Left lung (tissue), 10 donors: Measurements from ENCODE around the gene HERC3. TPM values are rescaled to one million over a fixed set of nuclear protein-coding genes. Genes with fewer than 3 reads are reported as not detected.
A peak's percentile ranks its signal among the peaks of the same experiment; 100 is the strongest.

ENCODE experiments used
- ATAC-seq: fragments of 200-7000 bp; cut with Tn5 transposase; one replicate; pipeline ENCODE4 v1.9.1; 2020; ENCODE audit warnings: moderate library complexity
- DNase-seq, 4 donors: peaks; one replicate each; pipeline ENCODE4 v3.0.0-alpha.2; 2013 to 2020
- H3K27ac ChIP-seq, 2 donors: fragments of 200-600 bp; sonication (generic) in 1 of 2; one replicate each; pipeline versions ENCODE4 v1.5.0 to v1.8.0; 2020 to 2021
- H3K27me3 ChIP-seq, 2 donors: fragments of 200-600 bp; sonication (generic) in 1 of 2; one replicate each; pipeline versions ENCODE4 v1.5.0 to v1.8.0; 2020 to 2021
- H3K36me3 ChIP-seq, 2 donors: fragments of 200-600 bp; sonication (generic) in 1 of 2; one replicate each; pipeline versions ENCODE4 v1.5.0 to v1.8.0; 2020 to 2021
- H3K4me1 ChIP-seq, 2 donors: fragments of 200-600 bp; one replicate each; pipeline ENCODE4 v1.8.0; 2021
- H3K4me3 ChIP-seq, 2 donors: fragments of 200-600 bp; sonication (generic) in 1 of 2; one replicate each; pipeline versions ENCODE4 v1.5.0 to v1.8.0; 2020 to 2021; ENCODE audit warnings: mild to moderate bottlenecking in 1 of 2
- H3K9me3 ChIP-seq, 2 donors: fragments of 200-600 bp; sonication (generic) in 1 of 2; one replicate each; pipeline versions ENCODE4 v1.5.0 to v1.8.0; 2020 to 2021
- CTCF ChIP-seq, 2 donors: fragments of 200-600 bp; sonication (generic) in 1 of 2; IDR thresholded peaks; one replicate each; pipeline versions ENCODE4 v1.5.0 to v1.8.0; 2021; ENCODE audit warnings: antibody characterized with exemption in 2 of 2
- intact Hi-C, 2 donors: fragments of 100-400 bp; cut with DNase I; formaldehyde crosslinking; loops; one replicate each; pipeline versions ENCODE4 v1.11.2 to v1.14.2; 2022
- polyA plus RNA-seq, 6 donors: library from polyadenylated mRNA; unstranded; fragments of 120-200 nt; gene quantifications; one replicate each; pipeline ENCODE4 v1.2.1, GENCODE V29; 2013; ENCODE audit not compliant: insufficient read length in 6 of 6
- total RNA-seq, 2 donors: library from RNA; stranded (reverse); fragmentation: NEBNext Ultra II Directional; extraction: Animal tissue kit (Norgen Biotek cat#: 25700); gene quantifications; one replicate each; pipeline ENCODE4 v1.2.1, GENCODE V29; 2021
- donor health status: DM: no; HTN: yes; CAD: no.
- donor health status: DM: no; HTN: no; CAD: no.

The HERC3 gene
- total and polyA plus RNA-seq, 8 donors = 17.1 to 43.8 (median 22.2) TPM

- no peak for TF ChIP-seq CTCF (IDR thresholded peaks at IDR 0.05)
- intact Hi-C loops = no loop called here
- ATAC-seq = no peak
- no peak overlapping the region for H3K27ac ChIP-seq
- no peaks in the 10 kb centered on the region for H3K27me3 ChIP-seq
- no peak overlapping the region for H3K4me3 ChIP-seq
- H3K36me3 ChIP-seq = peaks cover 0 to 40% of the 10 kb centered on the region in 2 donors
- H3K4me1 ChIP-seq = peaks cover 5 to 8% of the 10 kb centered on the region in 2 donors
- H3K9me3 ChIP-seq = no peaks in the 10 kb centered on the region
- DNase-seq = no peak
These were observed 150.3 kb downstream of the HERC3 start for GRCh38 chr4:88742561-88742960.

- no peaks in the 10 kb centered on the region for H3K27me3 ChIP-seq
- H3K4me3 ChIP-seq = no peak overlapping the region
- ATAC-seq (no peak), DNase-seq (no peak)
- peaks cover 0 to 40% of the 10 kb centered on the region in 2 donors for H3K36me3 ChIP-seq
- H3K9me3 ChIP-seq = no peaks in the 10 kb centered on the region
- no peaks in the 10 kb centered on the region for H3K4me1 ChIP-seq
- intact Hi-C loops = no loop called here
- H3K27ac ChIP-seq = no peak overlapping the region
- no peak for TF ChIP-seq CTCF (IDR thresholded peaks at IDR 0.05)
These were observed 151.4 kb downstream of the HERC3 start for GRCh38 chr4:88743696-88744095.

- H3K4me3 ChIP-seq = no peak overlapping the region
- H3K9me3 ChIP-seq = no peaks in the 10 kb centered on the region
- no peaks in the 10 kb centered on the region for H3K27me3 ChIP-seq
- no peaks in the 10 kb centered on the region for H3K4me1 ChIP-seq
- H3K36me3 ChIP-seq = peaks cover 0 to 45% of the 10 kb centered on the region in 2 donors
- DNase-seq = no peak
- ATAC-seq = no peak
- no peak for TF ChIP-seq CTCF (IDR thresholded peaks at IDR 0.05)
- intact Hi-C loops = no loop called here
- H3K27ac ChIP-seq = no peak overlapping the region
These were observed 152.3 kb downstream of the HERC3 start for GRCh38 chr4:88744609-88745008.

GRCh38 chr4:88745175-88745574 lies 152.9 kb downstream of the HERC3 start:
- Histone ChIP-seq H3K36me3 (peaks cover 0 to 50% of the 10 kb centered on the region in 2 donors), H3K4me3 (no peak overlapping the region), H3K9me3 (no peaks in the 10 kb centered on the region), H3K27ac (no peak overlapping the region), H3K27me3 (no peaks in the 10 kb centered on the region), H3K4me1 (no peaks in the 10 kb centered on the region)
- DNase-seq = no peak
- no peak for ATAC-seq
- no peak for TF ChIP-seq CTCF (IDR thresholded peaks at IDR 0.05)
- intact Hi-C loops = no loop called here

- no peaks in the 10 kb centered on the region for H3K4me1 ChIP-seq
- H3K36me3 ChIP-seq = peaks cover 0 to 55% of the 10 kb centered on the region in 2 donors
- intact Hi-C loops = no loop called here
- ATAC-seq (no peak), DNase-seq (peak in 2 of 4 donors; percentile 47 to 59)
- no peak overlapping the region for H3K4me3 ChIP-seq
- H3K27ac ChIP-seq = no peak overlapping the region
- H3K9me3 ChIP-seq = no peaks in the 10 kb centered on the region
- no peak for TF ChIP-seq CTCF (IDR thresholded peaks at IDR 0.05)
- H3K27me3 ChIP-seq = no peaks in the 10 kb centered on the region
These were observed 153.4 kb downstream of the HERC3 start for GRCh38 chr4:88745581-88746163.
